Gastroesophageal sphincter (tissue), 3 donors: ENCODE results near the gene SEC22A.

Experiments
- POLR2A ChIP-seq, 2 donors: fragments of 450-650 bp; IDR thresholded peaks; one replicate each; pipeline ENCODE4 v1.6.1; 2017; ENCODE audit warnings: antibody characterized with exemption in 2 of 2, mild to moderate bottlenecking in 2 of 2, moderate library complexity in 1 of 2
- TF ChIP-seq, protein P1 (sequence below), 4 experiments: fragments of 200-600 bp in 2 of 4; fragments of 450-650 bp in 2 of 4; sonication (generic) in 1 of 4; IDR thresholded peaks; one replicate each; pipeline ENCODE4 v1.5.1; 2017 to 2019; ENCODE audit warnings: antibody characterized with exemption in 4 of 4, mild to moderate bottlenecking in 2 of 4, moderate library complexity in 2 of 4

DNA sequence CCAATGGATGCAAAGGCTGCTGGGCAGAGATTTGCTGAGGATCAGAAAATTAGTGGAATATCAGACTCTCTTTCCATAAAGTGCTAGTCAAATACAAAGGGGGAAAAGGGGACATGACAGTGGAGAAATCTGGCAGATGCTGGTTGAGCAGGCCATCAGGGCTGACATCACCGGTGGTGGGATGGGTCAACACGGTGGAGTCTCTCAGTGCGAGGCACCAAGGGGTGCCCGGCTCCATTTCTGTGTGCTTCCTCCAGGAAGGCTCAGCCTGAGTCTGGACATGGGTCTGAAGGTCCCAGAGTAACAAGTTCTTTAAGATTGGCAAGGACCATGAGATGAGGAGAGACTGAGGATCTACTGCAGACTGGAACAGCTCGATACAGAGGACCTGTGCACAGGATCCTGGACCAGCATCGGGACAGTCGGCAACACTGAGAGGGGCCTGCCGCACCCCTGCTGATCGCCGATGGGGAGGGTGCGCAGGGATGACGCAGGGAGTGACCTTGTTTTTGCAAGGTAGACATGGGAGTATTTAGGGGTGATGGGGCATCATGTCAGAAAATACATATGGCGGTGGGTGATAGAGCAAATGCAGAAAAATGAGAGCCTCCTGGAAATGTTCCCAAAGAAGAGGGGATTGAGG is 92.7 kb downstream of the SEC22A start:
- TF ChIP-seq, protein P1, sequence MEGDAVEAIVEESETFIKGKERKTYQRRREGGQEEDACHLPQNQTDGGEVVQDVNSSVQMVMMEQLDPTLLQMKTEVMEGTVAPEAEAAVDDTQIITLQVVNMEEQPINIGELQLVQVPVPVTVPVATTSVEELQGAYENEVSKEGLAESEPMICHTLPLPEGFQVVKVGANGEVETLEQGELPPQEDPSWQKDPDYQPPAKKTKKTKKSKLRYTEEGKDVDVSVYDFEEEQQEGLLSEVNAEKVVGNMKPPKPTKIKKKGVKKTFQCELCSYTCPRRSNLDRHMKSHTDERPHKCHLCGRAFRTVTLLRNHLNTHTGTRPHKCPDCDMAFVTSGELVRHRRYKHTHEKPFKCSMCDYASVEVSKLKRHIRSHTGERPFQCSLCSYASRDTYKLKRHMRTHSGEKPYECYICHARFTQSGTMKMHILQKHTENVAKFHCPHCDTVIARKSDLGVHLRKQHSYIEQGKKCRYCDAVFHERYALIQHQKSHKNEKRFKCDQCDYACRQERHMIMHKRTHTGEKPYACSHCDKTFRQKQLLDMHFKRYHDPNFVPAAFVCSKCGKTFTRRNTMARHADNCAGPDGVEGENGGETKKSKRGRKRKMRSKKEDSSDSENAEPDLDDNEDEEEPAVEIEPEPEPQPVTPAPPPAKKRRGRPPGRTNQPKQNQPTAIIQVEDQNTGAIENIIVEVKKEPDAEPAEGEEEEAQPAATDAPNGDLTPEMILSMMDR (IDR thresholded peaks at IDR 0.05) = no peak
- no peak for TF ChIP-seq POLR2A (IDR thresholded peaks at IDR 0.05)
